Mononuclear cell (primary cell): ENCODE data around the gene NDUFAF3. TPM values are rescaled to one million over a fixed set of nuclear protein-coding genes. Genes with fewer than 3 reads are reported as not detected.
A peak's percentile ranks its signal among the peaks of the same experiment; 100 is the strongest.

Experiments
- H3K27me3 ChIP-seq: 2 replicates; pipeline ENCODE4 v1.6.0; 2011; ENCODE audit warnings: low read length, control low read depth; ENCODE audit not compliant: insufficient read depth
- H3K4me1 ChIP-seq: 2 replicates; pipeline ENCODE4 v1.5.1; 2011; ENCODE audit warnings: mild to moderate bottlenecking, low read length, control low read depth; ENCODE audit not compliant: insufficient read depth
- H3K4me3 ChIP-seq: 2 replicates; pipeline ENCODE4 v1.5.1; 2011; ENCODE audit warnings: mild to moderate bottlenecking, low read length, moderate library complexity
- H3K9me3 ChIP-seq: 2 replicates; pipeline ENCODE4 v1.5.1; 2011; ENCODE audit warnings: low read depth, mild to moderate bottlenecking, control low read depth, low read length
- total RNA-seq: library from RNA; depleted of rRNA; stranded (reverse); fragments of >200 nt; gene quantifications from one replicate; pipeline ENCODE4 v1.2.3, GENCODE V29; 2012

NDUFAF3 gene
- total RNA-seq, 1 donor = 27.9 TPM

- H3K4me3 ChIP-seq = peak overlapping the region; percentile 96
- H3K9me3 ChIP-seq = no peaks in the 10 kb centered on the region
- H3K27me3 ChIP-seq = no peaks in the 10 kb centered on the region
- H3K4me1 ChIP-seq = peaks cover 45% of the 10 kb centered on the region
Observed at GRCh38 chr3:49022688-49023171, 809 bp downstream of the NDUFAF3 start.

- H3K9me3 ChIP-seq = no peaks in the 10 kb centered on the region
- H3K27me3 ChIP-seq = no peaks in the 10 kb centered on the region
- peaks cover 47% of the 10 kb centered on the region for H3K4me1 ChIP-seq
- H3K4me3 ChIP-seq = no peak overlapping the region
Observed at GRCh38 chr3:49023775-49024174, 1.9 kb downstream of the NDUFAF3 start.

- Histone ChIP-seq H3K9me3 (no peaks in the 10 kb centered on the region), H3K4me1 (peaks cover 47% of the 10 kb centered on the region), H3K27me3 (no peaks in the 10 kb centered on the region), H3K4me3 (no peak overlapping the region)
Observed at GRCh38 chr3:49024449-49024848, 2.5 kb downstream of the NDUFAF3 start.

GRCh38 chr3:49025005-49025792, 3.3 kb downstream of the NDUFAF3 start:
- Histone ChIP-seq H3K4me3 (no peak overlapping the region), H3K4me1 (peaks cover 41% of the 10 kb centered on the region), H3K27me3 (no peaks in the 10 kb centered on the region), H3K9me3 (no peaks in the 10 kb centered on the region)

GRCh38 chr3:49025793-49026520, 4.0 kb downstream of the NDUFAF3 start:
- Histone ChIP-seq H3K27me3 (no peaks in the 10 kb centered on the region), H3K4me3 (no peak overlapping the region), H3K4me1 (peaks cover 34% of the 10 kb centered on the region), H3K9me3 (no peaks in the 10 kb centered on the region)

- Histone ChIP-seq H3K4me1 (peaks cover 31% of the 10 kb centered on the region), H3K4me3 (no peak overlapping the region), H3K9me3 (no peaks in the 10 kb centered on the region), H3K27me3 (no peaks in the 10 kb centered on the region)
Observed at GRCh38 chr3:49026536-49026935, 4.6 kb downstream of the NDUFAF3 start.

GRCh38 chr3:49027634-49028033, 5.7 kb downstream of the NDUFAF3 start:
- no peak overlapping the region for H3K4me3 ChIP-seq
- H3K9me3 ChIP-seq = no peaks in the 10 kb centered on the region
- peaks cover 28% of the 10 kb centered on the region for H3K4me1 ChIP-seq
- no peaks in the 10 kb centered on the region for H3K27me3 ChIP-seq

- Histone ChIP-seq H3K4me3 (no peak overlapping the region), H3K27me3 (no peaks in the 10 kb centered on the region), H3K9me3 (no peaks in the 10 kb centered on the region), H3K4me1 (peaks cover 21% of the 10 kb centered on the region)
Observed at GRCh38 chr3:49028298-49028672, 6.4 kb downstream of the NDUFAF3 start.

GRCh38 chr3:49028673-49029562, 7.0 kb downstream of the NDUFAF3 start, which contains the start of gene IMPDH2:
Gene IMPDH2 (minus strand): TSS chr3:49029398. CDS start chr3:49029350, 48 bp downstream.
- peaks cover 17% of the 10 kb centered on the region for H3K4me1 ChIP-seq
- H3K4me3 ChIP-seq = peak within 1 kb of the TSS; percentile 57
- H3K9me3 ChIP-seq = no peaks in the 10 kb centered on the region
- H3K27me3 ChIP-seq = no peaks in the 10 kb centered on the region

GRCh38 chr3:49029563-49029884, 7.6 kb downstream of the NDUFAF3 start:
- no peaks in the 10 kb centered on the region for H3K27me3 ChIP-seq
- H3K4me3 ChIP-seq = peak overlapping the region; percentile 57
- H3K9me3 ChIP-seq = no peaks in the 10 kb centered on the region
- peaks cover 17% of the 10 kb centered on the region for H3K4me1 ChIP-seq

- no peaks in the 10 kb centered on the region for H3K9me3 ChIP-seq
- no peaks in the 10 kb centered on the region for H3K27me3 ChIP-seq
- peaks cover 21% of the 10 kb centered on the region for H3K4me1 ChIP-seq
- no peak overlapping the region for H3K4me3 ChIP-seq
Observed at GRCh38 chr3:49030321-49030720, 8.4 kb downstream of the NDUFAF3 start.

- Histone ChIP-seq H3K4me1 (peaks cover 28% of the 10 kb centered on the region), H3K27me3 (no peaks in the 10 kb centered on the region), H3K4me3 (no peak overlapping the region), H3K9me3 (no peaks in the 10 kb centered on the region)
Observed at GRCh38 chr3:49032646-49033304, 10.9 kb downstream of the NDUFAF3 start.

GRCh38 chr3:49034650-49035049, 12.7 kb downstream of the NDUFAF3 start:
- Histone ChIP-seq H3K4me1 (peaks cover 10% of the 10 kb centered on the region), H3K4me3 (no peak overlapping the region), H3K9me3 (no peaks in the 10 kb centered on the region), H3K27me3 (no peaks in the 10 kb centered on the region)

GRCh38 chr3:49035281-49035680, 13.4 kb downstream of the NDUFAF3 start:
- no peak overlapping the region for H3K4me3 ChIP-seq
- peaks cover 10% of the 10 kb centered on the region for H3K4me1 ChIP-seq
- H3K9me3 ChIP-seq = no peaks in the 10 kb centered on the region
- H3K27me3 ChIP-seq = no peaks in the 10 kb centered on the region
